ENCODE data around the gene CDX4. TPM values are rescaled to one million over a fixed set of nuclear protein-coding genes. Genes with fewer than 3 reads are reported as not detected.
"Not testable (repeated sequence)": the region's sequence is repeated elsewhere in the genome, so short reads cannot be mapped to it uniquely, and the experiment has no call there.

Gene CDX4
- not detected for total RNA-seq

- no peak within 1 kb of the TSS for H3K27ac Mint-ChIP-seq
- no peak for ATAC-seq
Measured at GRCh38 chrX:73446831-73447230, at the start of gene CDX4. TSS of gene CDX4 (plus strand) at chrX:73447053. CDS start at chrX:73447254, 201 bp downstream.

GRCh38 chrX:73398185-73398914 is 48.5 kb upstream of the CDX4 start:
- H3K27me3 Mint-ChIP-seq, result no peaks in the 10 kb centered on the region
- no peaks in the 10 kb centered on the region for H3K4me1 Mint-ChIP-seq
- H3K4me3 Mint-ChIP-seq, result no peak overlapping the region
- CTCF ChIA-PET, result no interaction called here
- H3K36me3 Mint-ChIP-seq, result no peaks in the 10 kb centered on the region
- H3K9me3 Mint-ChIP-seq (ENCODE audit: low read depth), result no peaks in the 10 kb centered on the region
- H3K27ac Mint-ChIP-seq, result no peak overlapping the region
- DNase-seq (no peak), ATAC-seq (no peak)

More at GRCh38 chrX:73446831-73447230, at the start of gene CDX4:
- CTCF ChIA-PET, result no interaction called here
- Mint-ChIP-seq H3K4me1 (no peaks in the 10 kb centered on the region), H3K9me3 (ENCODE audit: low read depth) (no peaks in the 10 kb centered on the region), H3K36me3 (no peaks in the 10 kb centered on the region), H3K27me3 (peaks cover 44% of the 10 kb centered on the region), H3K4me3 (no peak within 1 kb of the TSS)
- no peak for DNase-seq

- H3K36me3 Mint-ChIP-seq, result no peaks in the 10 kb centered on the region
- H3K4me3 Mint-ChIP-seq, result no peak overlapping the region
- H3K9me3 Mint-ChIP-seq (ENCODE audit: low read depth), result no peaks in the 10 kb centered on the region
- DNase-seq, result no peak
- no peak for ATAC-seq
- no peak overlapping the region for H3K27ac Mint-ChIP-seq
- CTCF ChIA-PET, result no interaction called here
- no peaks in the 10 kb centered on the region for H3K4me1 Mint-ChIP-seq
- no peaks in the 10 kb centered on the region for H3K27me3 Mint-ChIP-seq
Measured at GRCh38 chrX:73400136-73400748, 46.6 kb upstream of the CDX4 start.

GRCh38 chrX:73401591-73402266 is 45.1 kb upstream of the CDX4 start:
- ATAC-seq, result no peak
- DNase-seq, result no peak
- H3K9me3 Mint-ChIP-seq (ENCODE audit: low read depth), result no peaks in the 10 kb centered on the region
- no peak overlapping the region for H3K4me3 Mint-ChIP-seq
- CTCF ChIA-PET, result no interaction called here
- no peaks in the 10 kb centered on the region for H3K4me1 Mint-ChIP-seq
- no peaks in the 10 kb centered on the region for H3K27me3 Mint-ChIP-seq
- no peak overlapping the region for H3K27ac Mint-ChIP-seq
- H3K36me3 Mint-ChIP-seq, result no peaks in the 10 kb centered on the region

GRCh38 chrX:73412930-73413329 is 33.9 kb upstream of the CDX4 start:
- Mint-ChIP-seq H3K4me3 (no peak overlapping the region), H3K9me3 (ENCODE audit: low read depth) (no peaks in the 10 kb centered on the region), H3K27me3 (no peaks in the 10 kb centered on the region), H3K4me1 (no peaks in the 10 kb centered on the region), H3K27ac (no peak overlapping the region), H3K36me3 (no peaks in the 10 kb centered on the region)
- ATAC-seq (no peak), DNase-seq (no peak)
- CTCF ChIA-PET, result no interaction called here

GRCh38 chrX:73447311-73447794 is 500 bp downstream of the CDX4 start:
- CTCF ChIA-PET, result no interaction called here
- peaks cover 46% of the 10 kb centered on the region for H3K27me3 Mint-ChIP-seq
- no peaks in the 10 kb centered on the region for H3K9me3 Mint-ChIP-seq (ENCODE audit: low read depth)
- H3K4me1 Mint-ChIP-seq, result no peaks in the 10 kb centered on the region
- H3K36me3 Mint-ChIP-seq, result no peaks in the 10 kb centered on the region
- no peak for ATAC-seq
- no peak overlapping the region for H3K27ac Mint-ChIP-seq
- H3K4me3 Mint-ChIP-seq, result no peak overlapping the region
- DNase-seq, result no peak

GRCh38 chrX:73448379-73448778 is 1.5 kb downstream of the CDX4 start:
- no peak for DNase-seq
- H3K27me3 Mint-ChIP-seq, result peaks cover 46% of the 10 kb centered on the region
- ATAC-seq, result no peak
- H3K36me3 Mint-ChIP-seq, result no peaks in the 10 kb centered on the region
- no peak overlapping the region for H3K27ac Mint-ChIP-seq
- H3K4me3 Mint-ChIP-seq, result no peak overlapping the region
- CTCF ChIA-PET, result no interaction called here
- H3K9me3 Mint-ChIP-seq (ENCODE audit: low read depth), result no peaks in the 10 kb centered on the region
- H3K4me1 Mint-ChIP-seq, result no peaks in the 10 kb centered on the region

GRCh38 chrX:73455171-73455570 is 8.3 kb downstream of the CDX4 start:
- Mint-ChIP-seq H3K4me1 (no peaks in the 10 kb centered on the region), H3K9me3 (ENCODE audit: low read depth) (no peaks in the 10 kb centered on the region), H3K27me3 (peaks cover 7% of the 10 kb centered on the region), H3K27ac (no peak overlapping the region), H3K4me3 (no peak overlapping the region), H3K36me3 (no peaks in the 10 kb centered on the region)
- CTCF ChIA-PET, result no interaction called here
- no peak for DNase-seq
- ATAC-seq, result no peak

GRCh38 chrX:73457306-73457705 is 10.5 kb downstream of the CDX4 start:
- CTCF ChIA-PET, result no interaction called here
- Mint-ChIP-seq H3K27me3 (no peaks in the 10 kb centered on the region), H3K4me1 (no peaks in the 10 kb centered on the region), H3K27ac (no peak overlapping the region), H3K9me3 (ENCODE audit: low read depth) (no peaks in the 10 kb centered on the region), H3K36me3 (no peaks in the 10 kb centered on the region), H3K4me3 (no peak overlapping the region)
- ATAC-seq (no peak), DNase-seq (no peak)

- H3K27ac Mint-ChIP-seq, result no peak overlapping the region
- no peak overlapping the region for H3K4me3 Mint-ChIP-seq
- CTCF ChIA-PET, result no interaction called here
- DNase-seq (no peak), ATAC-seq (no peak)
- H3K36me3 Mint-ChIP-seq, result no peaks in the 10 kb centered on the region
- H3K4me1 Mint-ChIP-seq, result no peaks in the 10 kb centered on the region
- no peaks in the 10 kb centered on the region for H3K27me3 Mint-ChIP-seq
- H3K9me3 Mint-ChIP-seq (ENCODE audit: low read depth), result no peaks in the 10 kb centered on the region
Measured at GRCh38 chrX:73468376-73468775, 21.5 kb downstream of the CDX4 start.

GRCh38 chrX:73478961-73479360 is 32.1 kb downstream of the CDX4 start:
- CTCF ChIA-PET, result no interaction called here
- DNase-seq, result no peak
- H3K27ac Mint-ChIP-seq, result no peak overlapping the region
- no peaks in the 10 kb centered on the region for H3K4me1 Mint-ChIP-seq
- no peaks in the 10 kb centered on the region for H3K27me3 Mint-ChIP-seq
- no peaks in the 10 kb centered on the region for H3K36me3 Mint-ChIP-seq
- ATAC-seq, result no peak
- H3K4me3 Mint-ChIP-seq, result no peak overlapping the region
- H3K9me3 Mint-ChIP-seq (ENCODE audit: low read depth), result no peaks in the 10 kb centered on the region

GRCh38 chrX:73481521-73481920 is 34.7 kb downstream of the CDX4 start:
- no peak overlapping the region for H3K4me3 Mint-ChIP-seq

GRCh38 chrX:73490661-73491060 is 43.8 kb downstream of the CDX4 start:
- H3K4me3 Mint-ChIP-seq, result no peak overlapping the region
- no peaks in the 10 kb centered on the region for H3K27me3 Mint-ChIP-seq
- H3K27ac Mint-ChIP-seq, result no peak overlapping the region
- CTCF ChIA-PET, result no interaction called here
- ATAC-seq (no peak), DNase-seq (no peak)
- H3K4me1 Mint-ChIP-seq, result no peaks in the 10 kb centered on the region
- H3K9me3 Mint-ChIP-seq (ENCODE audit: low read depth), result peaks cover 2% of the 10 kb centered on the region
- H3K36me3 Mint-ChIP-seq, result no peaks in the 10 kb centered on the region

More at GRCh38 chrX:73481521-73481920, 34.7 kb downstream of the CDX4 start:
- H3K27ac Mint-ChIP-seq, result no peak overlapping the region
- H3K36me3 Mint-ChIP-seq, result no peaks in the 10 kb centered on the region
- CTCF ChIA-PET, result no interaction called here
- DNase-seq (no peak), ATAC-seq (no peak)
- H3K27me3 Mint-ChIP-seq, result no peaks in the 10 kb centered on the region
- H3K4me1 Mint-ChIP-seq, result no peaks in the 10 kb centered on the region
- H3K9me3 Mint-ChIP-seq (ENCODE audit: low read depth), result no peaks in the 10 kb centered on the region

GRCh38 chrX:73492178-73492577 is 45.3 kb downstream of the CDX4 start:
- H3K4me3 Mint-ChIP-seq; ATAC-seq; H3K36me3 Mint-ChIP-seq; H3K9me3 Mint-ChIP-seq (ENCODE audit: low read depth); CTCF ChIA-PET; H3K27ac Mint-ChIP-seq; H3K4me1 Mint-ChIP-seq; DNase-seq; H3K27me3 Mint-ChIP-seq: not testable (repeated sequence)

All from activated CD8-positive, alpha-beta memory T cell treated with anti-CD3 and anti-CD28 coated beads, Interleukin-2, amount 10 ng/mL, durations not matched to agents 7 days and 5 days (primary cell).